Astrocyte (in vitro differentiated cells and primary cell): ENCODE data around the gene EPN3.

Experiments used
- EZH2 ChIP-seq: IDR thresholded peaks from 2 replicates; pipeline ENCODE4 v1.6.1; 2012; ENCODE audit warnings: mild to moderate bottlenecking, low read length, inconsistent platforms; ENCODE audit not compliant: insufficient read depth
- TF ChIP-seq, protein P1 (sequence below): IDR thresholded peaks from 2 replicates; pipeline ENCODE4 v1.5.1; 2011; ENCODE audit warnings: low read depth, mild to moderate bottlenecking, inconsistent platforms, low read length, moderate library complexity; ENCODE audit not compliant: insufficient read depth

DNA sequence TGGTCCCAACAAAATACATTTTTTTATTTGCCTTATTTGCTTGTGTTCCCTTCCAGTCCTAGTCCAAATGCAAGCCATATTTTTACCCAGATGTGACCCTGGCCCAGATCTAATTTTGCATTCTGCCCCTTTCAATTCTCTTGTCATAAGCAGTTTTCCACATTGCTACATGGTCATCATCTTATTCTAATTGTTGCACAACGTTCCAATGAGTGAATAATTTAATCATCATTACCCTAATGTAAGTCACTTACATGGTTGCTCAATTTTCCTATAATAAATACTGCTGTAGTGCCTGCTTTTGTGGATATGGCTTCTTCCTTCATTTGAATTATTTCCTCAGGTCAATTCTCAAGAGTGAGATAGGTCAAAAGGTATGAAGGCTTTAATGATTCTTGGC, 41.0 kb upstream of the EPN3 start:
- TF ChIP-seq, protein P1, sequence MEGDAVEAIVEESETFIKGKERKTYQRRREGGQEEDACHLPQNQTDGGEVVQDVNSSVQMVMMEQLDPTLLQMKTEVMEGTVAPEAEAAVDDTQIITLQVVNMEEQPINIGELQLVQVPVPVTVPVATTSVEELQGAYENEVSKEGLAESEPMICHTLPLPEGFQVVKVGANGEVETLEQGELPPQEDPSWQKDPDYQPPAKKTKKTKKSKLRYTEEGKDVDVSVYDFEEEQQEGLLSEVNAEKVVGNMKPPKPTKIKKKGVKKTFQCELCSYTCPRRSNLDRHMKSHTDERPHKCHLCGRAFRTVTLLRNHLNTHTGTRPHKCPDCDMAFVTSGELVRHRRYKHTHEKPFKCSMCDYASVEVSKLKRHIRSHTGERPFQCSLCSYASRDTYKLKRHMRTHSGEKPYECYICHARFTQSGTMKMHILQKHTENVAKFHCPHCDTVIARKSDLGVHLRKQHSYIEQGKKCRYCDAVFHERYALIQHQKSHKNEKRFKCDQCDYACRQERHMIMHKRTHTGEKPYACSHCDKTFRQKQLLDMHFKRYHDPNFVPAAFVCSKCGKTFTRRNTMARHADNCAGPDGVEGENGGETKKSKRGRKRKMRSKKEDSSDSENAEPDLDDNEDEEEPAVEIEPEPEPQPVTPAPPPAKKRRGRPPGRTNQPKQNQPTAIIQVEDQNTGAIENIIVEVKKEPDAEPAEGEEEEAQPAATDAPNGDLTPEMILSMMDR = no peak
- TF ChIP-seq EZH2 = no peak
